Measurements from ENCODE around the gene LVRN. TPM values are rescaled to one million over a fixed set of nuclear protein-coding genes. Genes with fewer than 3 reads are reported as not detected.
A peak's percentile ranks its signal among the peaks of the same experiment; 100 is the strongest.

LVRN gene
- total RNA-seq, 2 donors from 2014 or later, result 0.92 to 2.3 TPM

DNA sequence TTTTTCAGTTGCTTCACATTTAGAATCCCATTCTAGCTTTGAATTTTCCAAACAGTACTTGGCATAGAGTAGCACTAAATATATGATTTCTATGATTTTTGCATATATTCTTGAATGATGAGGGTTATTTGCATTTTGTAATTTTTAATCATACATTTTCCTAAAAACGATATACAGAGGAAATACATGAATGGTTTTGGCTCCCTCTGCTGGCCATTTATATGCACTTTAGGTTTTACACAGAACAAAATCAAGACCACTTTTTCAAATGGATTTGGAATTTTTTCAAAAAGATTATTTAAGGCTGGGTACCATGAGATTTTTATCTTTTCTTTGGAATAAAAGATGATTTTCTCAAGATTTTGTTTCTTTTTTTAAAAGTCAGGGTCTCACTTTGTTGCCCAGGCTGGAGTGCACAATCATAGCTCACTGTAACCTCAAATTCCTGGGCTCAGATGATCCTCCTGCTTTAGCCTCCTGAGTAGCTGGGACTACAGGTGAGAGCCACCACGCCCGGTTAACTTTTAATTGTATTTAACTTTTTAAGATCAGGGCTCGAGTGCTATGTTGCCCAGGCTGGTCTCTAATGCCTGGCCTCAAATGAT, 105.9 kb downstream of the LVRN start:
- TF ChIP-seq, protein P1, sequence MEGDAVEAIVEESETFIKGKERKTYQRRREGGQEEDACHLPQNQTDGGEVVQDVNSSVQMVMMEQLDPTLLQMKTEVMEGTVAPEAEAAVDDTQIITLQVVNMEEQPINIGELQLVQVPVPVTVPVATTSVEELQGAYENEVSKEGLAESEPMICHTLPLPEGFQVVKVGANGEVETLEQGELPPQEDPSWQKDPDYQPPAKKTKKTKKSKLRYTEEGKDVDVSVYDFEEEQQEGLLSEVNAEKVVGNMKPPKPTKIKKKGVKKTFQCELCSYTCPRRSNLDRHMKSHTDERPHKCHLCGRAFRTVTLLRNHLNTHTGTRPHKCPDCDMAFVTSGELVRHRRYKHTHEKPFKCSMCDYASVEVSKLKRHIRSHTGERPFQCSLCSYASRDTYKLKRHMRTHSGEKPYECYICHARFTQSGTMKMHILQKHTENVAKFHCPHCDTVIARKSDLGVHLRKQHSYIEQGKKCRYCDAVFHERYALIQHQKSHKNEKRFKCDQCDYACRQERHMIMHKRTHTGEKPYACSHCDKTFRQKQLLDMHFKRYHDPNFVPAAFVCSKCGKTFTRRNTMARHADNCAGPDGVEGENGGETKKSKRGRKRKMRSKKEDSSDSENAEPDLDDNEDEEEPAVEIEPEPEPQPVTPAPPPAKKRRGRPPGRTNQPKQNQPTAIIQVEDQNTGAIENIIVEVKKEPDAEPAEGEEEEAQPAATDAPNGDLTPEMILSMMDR (IDR thresholded peaks at IDR 0.05), result peak; percentile 82
- no peak for ATAC-seq (ENCODE audit: insufficient number of reproducible peaks, low FRiP score, low read depth)

DNA sequence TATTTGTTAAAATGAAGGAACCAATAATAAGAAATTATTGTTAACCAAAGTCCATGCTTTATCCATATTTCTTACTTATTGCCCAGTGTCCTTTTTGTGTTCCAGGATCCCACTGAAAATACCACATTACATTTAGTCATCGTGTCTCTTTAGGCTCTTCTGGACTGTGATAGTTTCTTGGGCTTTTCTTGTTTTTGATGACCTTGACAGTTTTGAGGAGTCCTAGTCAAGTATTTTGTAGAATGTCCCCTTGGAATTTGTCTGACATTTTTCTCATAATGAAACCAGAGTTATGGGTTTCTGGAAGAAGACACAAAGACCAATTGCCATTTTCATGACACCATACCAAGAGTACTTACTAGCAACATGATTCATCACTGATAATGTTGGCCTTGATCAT, 108.9 kb downstream of the LVRN start:
- H3K27me3 ChIP-seq (replicated peaks; ENCODE audit: insufficient read depth), result no peaks in the 10 kb centered on the region
- ATAC-seq (ENCODE audit: insufficient number of reproducible peaks, low FRiP score, low read depth), result no peak

More for the DNA sequence above, 105.9 kb downstream of the LVRN start:
- Histone ChIP-seq H3K27ac (no peak overlapping the region), H3K4me1 (ENCODE audit: control insufficient read depth in 1 of 2, low read depth in 2 of 2) (no peaks in the 10 kb centered on the region), H3K27me3 (replicated peaks; ENCODE audit: insufficient read depth) (no peaks in the 10 kb centered on the region), H3K9me3 (no peaks in the 10 kb centered on the region), H3K4me3 (no peak overlapping the region), H3K36me3 (no peaks in the 10 kb centered on the region)
- DNase-seq (ENCODE audit: low spot score), result no peak

DNA sequence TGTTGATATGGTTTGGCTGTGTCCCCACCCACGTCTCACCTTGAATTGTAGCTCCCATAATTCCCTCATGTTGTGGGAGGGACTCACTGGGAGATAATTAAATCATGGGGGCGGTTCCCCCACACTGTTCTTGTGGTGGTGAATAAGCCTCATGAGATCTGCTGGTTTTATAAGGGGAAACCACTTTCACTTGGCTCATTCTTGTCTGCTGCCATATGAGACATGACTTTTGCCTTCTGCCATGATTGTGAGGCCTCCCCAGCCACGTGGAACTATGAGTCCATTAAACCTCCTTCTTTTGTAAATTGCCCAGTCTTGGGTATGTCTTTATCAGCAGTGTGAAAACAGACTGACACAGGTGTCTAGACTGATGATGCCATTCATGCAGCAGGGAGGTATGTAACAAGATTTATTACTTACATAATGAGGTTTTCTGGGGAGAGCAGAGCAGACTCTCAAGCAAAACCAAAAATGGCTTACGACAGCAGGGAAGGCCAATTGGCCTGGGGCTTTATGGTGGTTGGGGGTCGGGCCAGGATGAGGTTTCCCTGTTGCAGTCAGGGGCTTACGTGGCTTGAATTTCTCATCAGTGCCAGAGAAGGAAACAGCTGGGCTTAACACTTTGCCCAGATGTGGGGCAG, 113.0 kb downstream of the LVRN start:
- no peaks in the 10 kb centered on the region for H3K27me3 ChIP-seq (replicated peaks; ENCODE audit: insufficient read depth)
- no peak overlapping the region for H3K4me3 ChIP-seq
- no peaks in the 10 kb centered on the region for H3K4me1 ChIP-seq (ENCODE audit: control insufficient read depth in 1 of 2, low read depth in 2 of 2)
- H3K36me3 ChIP-seq, result no peaks in the 10 kb centered on the region
- ATAC-seq (ENCODE audit: insufficient number of reproducible peaks, low FRiP score, low read depth) (no peak), DNase-seq (ENCODE audit: low spot score) (no peak)
- TF ChIP-seq, protein P1 (IDR thresholded peaks at IDR 0.05), result no peak
- no peaks in the 10 kb centered on the region for H3K9me3 ChIP-seq
- H3K27ac ChIP-seq, result no peak overlapping the region

More for the DNA sequence above, 108.9 kb downstream of the LVRN start:
- Histone ChIP-seq H3K27ac (no peak overlapping the region), H3K4me1 (ENCODE audit: control insufficient read depth in 1 of 2, low read depth in 2 of 2) (no peaks in the 10 kb centered on the region), H3K4me3 (no peak overlapping the region), H3K36me3 (no peaks in the 10 kb centered on the region), H3K9me3 (no peaks in the 10 kb centered on the region)
- DNase-seq (ENCODE audit: low spot score), result no peak
- TF ChIP-seq, protein P1 (IDR thresholded peaks at IDR 0.05), result no peak

DNA sequence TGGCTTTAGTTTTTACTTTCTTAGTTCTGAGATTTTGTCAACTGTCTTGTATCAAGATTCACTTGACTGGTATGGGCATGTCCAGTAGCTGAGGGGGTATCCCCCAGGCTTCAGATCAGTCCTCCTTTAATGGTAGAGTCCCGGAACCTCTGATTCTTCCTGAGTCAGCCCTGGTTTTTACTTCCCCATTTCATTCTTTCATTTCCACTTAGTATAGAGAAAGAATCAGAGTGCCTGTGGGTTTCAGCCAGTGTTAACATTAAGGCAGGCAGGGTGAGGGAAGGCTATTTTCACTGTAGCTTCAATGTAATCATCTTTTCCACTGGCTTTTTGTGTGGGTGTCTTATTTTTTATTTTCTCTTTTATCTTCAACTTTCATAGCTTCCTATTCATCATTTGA, 114.2 kb downstream of the LVRN start:
- H3K27me3 ChIP-seq (replicated peaks; ENCODE audit: insufficient read depth), result no peaks in the 10 kb centered on the region
- no peaks in the 10 kb centered on the region for H3K9me3 ChIP-seq
- ATAC-seq (ENCODE audit: insufficient number of reproducible peaks, low FRiP score, low read depth), result no peak
- no peak overlapping the region for H3K27ac ChIP-seq
- no peaks in the 10 kb centered on the region for H3K36me3 ChIP-seq
- H3K4me1 ChIP-seq (ENCODE audit: control insufficient read depth in 1 of 2, low read depth in 2 of 2), result no peaks in the 10 kb centered on the region
- no peak overlapping the region for H3K4me3 ChIP-seq
- TF ChIP-seq, protein P1 (IDR thresholded peaks at IDR 0.05), result no peak
- no peak for DNase-seq (ENCODE audit: low spot score)

Other genes starting within 250 kb of the LVRN start
- 100 to 1,000 TPM in 1 of 2 donors, 10 to 100 TPM in 1; 70.7 to 132 TPM for gene CDO1, start 145.8 kb upstream of the LVRN start, total RNA-seq
- 10 to 100 TPM; 32.6 to 89.8 TPM for gene ATG12, start 120.9 kb upstream of the LVRN start, total RNA-seq
- 10 to 100 TPM; 54.7 to 83.7 TPM for gene AP3S1, start 120.5 kb upstream of the LVRN start, total RNA-seq
- gene ARL14EPL, start 70.0 kb downstream of the LVRN start, total RNA-seq, result 1 to 10 TPM in 1 of 2 donors, not detected in 1; 1.7 TPM
- gene COMMD10, start 122.5 kb downstream of the LVRN start, total RNA-seq, result 10 to 100 TPM; 12.6 to 21.6 TPM

Data from thoracic aorta (tissue), 2 donors.